ENCODE data around the gene LRMDA. TPM values are rescaled to one million over a fixed set of nuclear protein-coding genes. Genes with fewer than 3 reads are reported as not detected.

Gene LRMDA
- total RNA-seq, 1 donor from 2014 or later = not detected

DNA sequence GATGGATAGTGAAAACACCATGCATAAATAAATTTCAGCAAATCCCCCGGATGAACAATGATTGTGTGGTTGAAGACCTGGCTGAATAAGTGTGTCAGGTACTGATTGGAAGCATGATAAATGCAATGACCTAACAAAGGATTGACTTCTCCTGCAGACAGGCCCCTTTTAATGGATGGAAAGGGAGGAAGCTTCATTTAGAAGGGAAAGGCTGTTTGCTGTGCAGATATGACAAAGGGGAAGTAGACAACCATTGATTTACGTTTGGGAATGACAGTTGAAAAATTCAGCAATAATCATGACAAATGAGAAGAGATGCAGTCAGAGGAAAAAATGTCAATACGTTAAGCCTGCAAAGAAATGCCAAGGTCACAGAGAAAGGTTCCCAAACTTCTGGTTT is 503.8 kb downstream of the LRMDA start:
- no peaks in the 10 kb centered on the region for H3K36me3 Mint-ChIP-seq (ENCODE audit: low read depth)
- no peaks in the 10 kb centered on the region for H3K27me3 Mint-ChIP-seq
- no peak overlapping the region for H3K27ac Mint-ChIP-seq
- intact Hi-C loops (cut with micrococcal nuclease) = no loop called here
- DNase-seq = no peak
- H3K9me3 Mint-ChIP-seq = no peaks in the 10 kb centered on the region
- H3K4me3 Mint-ChIP-seq = no peak overlapping the region
- no peaks in the 10 kb centered on the region for H3K4me1 Mint-ChIP-seq

DNA sequence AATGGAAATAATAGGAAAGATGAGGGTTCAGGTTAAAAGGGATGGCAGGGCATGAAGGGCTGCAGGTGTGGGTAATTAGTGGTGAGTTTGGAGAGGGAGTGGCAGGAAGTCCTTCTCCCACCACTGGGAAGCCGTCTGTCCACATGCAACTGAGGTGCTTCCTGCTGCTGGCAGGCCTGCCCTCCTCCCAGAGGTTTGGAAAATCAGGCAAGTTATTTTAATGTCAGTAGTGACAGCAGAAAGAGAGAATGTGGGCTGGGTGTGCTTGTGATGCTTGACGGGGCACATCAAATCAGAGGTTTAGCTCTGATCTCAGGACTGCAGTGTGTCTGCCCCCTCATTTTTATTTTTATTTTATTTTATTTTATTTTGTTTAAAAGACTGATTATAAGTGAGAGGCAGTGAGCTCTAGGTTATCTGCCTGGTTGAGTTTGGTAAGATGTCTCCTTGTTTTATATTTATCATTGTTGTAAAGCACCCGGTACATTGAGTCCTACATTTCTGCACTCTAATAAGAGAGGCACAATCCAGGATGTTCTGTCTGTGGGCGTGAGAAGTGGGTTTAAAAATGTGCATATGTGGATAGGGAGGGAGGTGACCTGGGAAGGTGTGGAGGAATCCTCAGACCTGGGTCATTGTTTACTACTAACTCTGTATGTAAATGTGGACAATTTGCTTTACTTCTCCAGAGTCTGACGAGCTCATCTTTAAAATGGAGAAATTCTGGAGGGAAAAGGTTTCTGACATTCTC is 504.4 kb downstream of the LRMDA start:
- intact Hi-C loops (cut with micrococcal nuclease) = no loop called here
- no peak overlapping the region for H3K27ac Mint-ChIP-seq
- DNase-seq = no peak
- H3K4me1 Mint-ChIP-seq = no peaks in the 10 kb centered on the region
- H3K4me3 Mint-ChIP-seq = no peak overlapping the region
- no peaks in the 10 kb centered on the region for H3K27me3 Mint-ChIP-seq
- no peaks in the 10 kb centered on the region for H3K9me3 Mint-ChIP-seq
- H3K36me3 Mint-ChIP-seq (ENCODE audit: low read depth) = no peaks in the 10 kb centered on the region

GRCh38 chr10:75936841-75937240 is 505.4 kb downstream of the LRMDA start:
- no peak overlapping the region for H3K27ac Mint-ChIP-seq
- no peak for DNase-seq
- H3K4me3 Mint-ChIP-seq = no peak overlapping the region
- intact Hi-C loops (cut with micrococcal nuclease) = no loop called here
- no peaks in the 10 kb centered on the region for H3K27me3 Mint-ChIP-seq
- H3K36me3 Mint-ChIP-seq (ENCODE audit: low read depth) = no peaks in the 10 kb centered on the region
- H3K4me1 Mint-ChIP-seq = no peaks in the 10 kb centered on the region
- H3K9me3 Mint-ChIP-seq = no peaks in the 10 kb centered on the region

- H3K36me3 Mint-ChIP-seq (ENCODE audit: low read depth) = no peaks in the 10 kb centered on the region
- no peak overlapping the region for H3K4me3 Mint-ChIP-seq
- H3K4me1 Mint-ChIP-seq = no peaks in the 10 kb centered on the region
- H3K27ac Mint-ChIP-seq = no peak overlapping the region
- intact Hi-C loops (cut with micrococcal nuclease) = no loop called here
- DNase-seq = no peak
- H3K9me3 Mint-ChIP-seq = no peaks in the 10 kb centered on the region
- H3K27me3 Mint-ChIP-seq = no peaks in the 10 kb centered on the region
Observed at GRCh38 chr10:75937823-75938222, 506.4 kb downstream of the LRMDA start.

GRCh38 chr10:75938380-75939122 is 507.1 kb downstream of the LRMDA start:
- Mint-ChIP-seq H3K27ac (no peak overlapping the region), H3K9me3 (no peaks in the 10 kb centered on the region), H3K4me1 (no peaks in the 10 kb centered on the region), H3K27me3 (no peaks in the 10 kb centered on the region), H3K4me3 (no peak overlapping the region), H3K36me3 (ENCODE audit: low read depth) (no peaks in the 10 kb centered on the region)
- DNase-seq = no peak
- intact Hi-C loops (cut with micrococcal nuclease) = no loop called here

DNA sequence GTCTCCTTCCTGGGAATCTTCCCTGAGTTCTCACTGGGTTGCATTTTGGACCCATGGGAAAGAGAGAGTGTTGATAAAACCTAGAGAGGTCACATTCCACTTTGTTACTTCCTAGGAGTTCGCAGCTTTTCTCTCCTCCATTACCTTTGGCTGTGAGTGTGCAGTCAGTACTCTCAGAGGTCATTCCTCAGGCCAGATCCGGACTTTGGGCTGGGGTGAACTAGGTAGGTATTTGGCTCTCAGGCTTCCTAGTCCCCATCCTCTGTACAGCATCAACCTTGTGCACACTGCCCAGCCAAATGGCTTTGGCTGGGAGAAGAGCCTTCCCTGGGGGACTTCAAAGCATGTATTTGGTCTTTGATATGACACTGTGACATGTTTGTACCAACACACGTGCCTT is 508.1 kb downstream of the LRMDA start:
- DNase-seq = no peak
- Mint-ChIP-seq H3K4me1 (no peaks in the 10 kb centered on the region), H3K36me3 (ENCODE audit: low read depth) (no peaks in the 10 kb centered on the region), H3K27ac (no peak overlapping the region), H3K27me3 (no peaks in the 10 kb centered on the region), H3K4me3 (no peak overlapping the region), H3K9me3 (no peaks in the 10 kb centered on the region)
- intact Hi-C loops (cut with micrococcal nuclease) = no loop called here

DNA sequence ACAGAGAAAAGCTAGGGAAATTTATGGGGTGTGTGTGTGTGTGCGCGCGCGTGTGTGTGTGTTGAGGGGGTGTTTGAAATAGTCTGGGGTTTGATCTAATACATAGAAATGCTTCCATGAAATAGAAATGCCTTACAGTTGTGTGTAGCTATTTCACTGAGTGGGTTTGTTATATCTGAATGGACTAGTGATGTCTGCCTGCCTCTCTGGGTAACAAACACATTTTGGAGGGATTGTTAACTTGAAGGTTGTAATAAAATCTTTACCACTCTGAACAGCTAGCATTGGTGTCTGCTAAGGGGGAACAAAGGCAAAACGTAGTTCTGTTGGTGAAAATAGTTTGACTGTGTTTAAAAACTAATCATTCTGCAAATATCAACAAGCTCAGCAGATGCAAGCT is 509.3 kb downstream of the LRMDA start:
- Mint-ChIP-seq H3K27me3 (no peaks in the 10 kb centered on the region), H3K27ac (no peak overlapping the region), H3K4me1 (no peaks in the 10 kb centered on the region), H3K4me3 (no peak overlapping the region), H3K9me3 (no peaks in the 10 kb centered on the region), H3K36me3 (ENCODE audit: low read depth) (no peaks in the 10 kb centered on the region)
- DNase-seq = no peak
- intact Hi-C loops (cut with micrococcal nuclease) = no loop called here

DNA sequence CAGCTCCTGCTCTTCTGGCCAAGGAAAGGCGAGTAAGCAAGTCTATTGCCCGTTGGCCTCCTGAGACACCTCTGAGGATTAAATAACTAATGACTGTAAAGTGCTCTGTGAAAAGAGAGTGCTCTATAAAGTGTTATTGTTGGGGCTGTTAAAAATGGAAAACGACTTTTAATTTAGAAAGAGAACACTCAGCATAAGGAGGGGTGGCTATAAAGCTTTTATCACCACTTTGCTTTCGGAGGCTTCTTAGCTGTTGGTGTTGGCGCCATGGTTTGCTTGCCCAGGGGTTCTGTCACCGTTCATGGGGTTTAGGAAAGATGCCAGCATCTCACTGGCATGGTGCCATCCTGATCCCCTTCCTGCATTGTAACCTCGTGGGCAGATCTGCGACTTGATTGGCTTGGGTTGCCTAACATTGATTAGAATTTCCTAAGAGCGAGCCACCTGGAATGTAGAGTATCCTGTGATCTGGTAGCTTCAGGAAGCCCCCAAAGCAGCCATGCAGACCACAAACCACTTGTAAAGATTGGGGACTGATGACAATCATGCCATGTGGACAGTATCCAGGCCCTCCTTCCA is 509.9 kb downstream of the LRMDA start:
- intact Hi-C loops (cut with micrococcal nuclease) = no loop called here
- Mint-ChIP-seq H3K27me3 (no peaks in the 10 kb centered on the region), H3K27ac (no peak overlapping the region), H3K4me1 (no peaks in the 10 kb centered on the region), H3K9me3 (no peaks in the 10 kb centered on the region), H3K4me3 (no peak overlapping the region), H3K36me3 (ENCODE audit: low read depth) (no peaks in the 10 kb centered on the region)
- DNase-seq = no peak

DNA sequence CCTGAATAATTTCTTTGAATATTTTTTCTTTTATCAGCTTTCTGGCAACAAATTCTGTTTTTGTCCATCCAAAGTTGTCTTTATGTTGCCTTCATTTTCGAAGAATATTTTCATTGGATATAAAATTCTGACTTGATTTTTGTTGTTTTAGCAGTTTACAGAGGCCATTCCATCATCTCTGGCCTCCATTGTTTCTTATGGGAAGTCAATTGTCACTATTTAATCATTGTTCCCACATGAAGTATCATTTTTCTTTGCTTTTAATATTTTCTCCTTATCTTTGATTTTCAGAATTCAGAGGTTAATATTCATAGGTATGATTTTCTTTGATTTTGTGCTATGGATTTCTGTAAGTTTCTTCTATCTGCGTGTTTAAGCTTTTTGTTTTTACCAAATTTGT is 512.6 kb downstream of the LRMDA start:
- Mint-ChIP-seq H3K27me3 (no peaks in the 10 kb centered on the region), H3K4me1 (no peaks in the 10 kb centered on the region), H3K36me3 (ENCODE audit: low read depth) (no peaks in the 10 kb centered on the region), H3K4me3 (no peak overlapping the region), H3K27ac (no peak overlapping the region), H3K9me3 (no peaks in the 10 kb centered on the region)
- DNase-seq = no peak
- intact Hi-C loops (cut with micrococcal nuclease) = no loop called here

GRCh38 chr10:75948583-75948982 is 517.2 kb downstream of the LRMDA start:
- Mint-ChIP-seq H3K9me3 (no peaks in the 10 kb centered on the region), H3K4me3 (no peak overlapping the region), H3K27ac (no peak overlapping the region), H3K36me3 (ENCODE audit: low read depth) (no peaks in the 10 kb centered on the region), H3K4me1 (no peaks in the 10 kb centered on the region), H3K27me3 (no peaks in the 10 kb centered on the region)
- no peak for DNase-seq
- intact Hi-C loops (cut with micrococcal nuclease) = no loop called here

DNA sequence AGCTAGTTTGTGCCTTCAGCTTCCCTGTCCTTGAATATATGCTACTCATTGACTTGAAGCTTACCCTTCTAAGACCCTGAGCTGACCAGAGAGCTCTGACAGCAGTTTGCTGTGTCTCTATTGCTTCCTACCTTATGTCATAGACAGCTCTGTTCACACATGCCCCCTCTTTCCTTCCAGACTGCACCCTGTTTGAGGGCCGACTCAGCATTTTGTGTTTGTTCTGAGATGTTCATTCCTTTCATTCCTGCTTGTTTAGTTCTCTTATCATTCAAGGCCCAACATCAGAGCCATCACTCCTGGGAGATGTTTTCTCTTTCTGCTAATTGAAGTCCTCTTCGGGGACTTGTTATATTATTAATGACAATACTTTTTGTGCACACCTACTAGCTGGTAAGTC is 518.9 kb downstream of the LRMDA start:
- Mint-ChIP-seq H3K9me3 (no peaks in the 10 kb centered on the region), H3K36me3 (ENCODE audit: low read depth) (no peaks in the 10 kb centered on the region), H3K4me3 (no peak overlapping the region), H3K27ac (no peak overlapping the region), H3K4me1 (no peaks in the 10 kb centered on the region), H3K27me3 (no peaks in the 10 kb centered on the region)
- no peak for DNase-seq
- intact Hi-C loops (cut with micrococcal nuclease) = no loop called here

DNA sequence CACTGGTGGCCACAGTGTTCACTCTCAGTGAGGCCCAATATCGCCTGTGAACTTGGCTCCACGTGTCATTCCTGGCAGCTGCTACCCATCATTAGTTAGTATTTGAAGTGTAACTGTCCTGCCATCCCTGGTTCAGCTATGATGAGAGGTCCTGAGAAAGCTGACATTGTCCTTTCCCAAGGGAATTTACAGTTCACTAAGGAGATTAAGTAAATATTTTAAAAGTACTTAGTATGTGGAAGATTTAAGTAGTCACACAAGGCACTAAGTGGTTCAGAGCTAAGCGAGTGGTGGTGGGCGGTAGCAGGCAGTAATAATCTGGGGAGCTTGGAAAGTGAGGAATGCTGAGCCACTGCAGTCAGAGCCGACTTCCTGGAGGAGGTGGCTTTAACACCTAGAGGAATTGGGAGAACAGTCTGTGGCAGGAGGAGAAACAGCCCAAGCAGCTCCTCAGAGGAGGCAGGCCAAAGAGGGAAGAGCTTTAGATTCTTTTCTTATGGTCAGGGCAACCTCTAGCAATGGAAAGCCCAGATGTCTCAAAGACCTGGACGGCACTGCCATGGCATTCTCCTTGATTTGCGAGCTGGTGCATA is 519.7 kb downstream of the LRMDA start:
- Mint-ChIP-seq H3K27me3 (no peaks in the 10 kb centered on the region), H3K36me3 (ENCODE audit: low read depth) (no peaks in the 10 kb centered on the region), H3K4me1 (no peaks in the 10 kb centered on the region), H3K27ac (no peak overlapping the region), H3K4me3 (no peak overlapping the region), H3K9me3 (no peaks in the 10 kb centered on the region)
- DNase-seq = no peak
- intact Hi-C loops (cut with micrococcal nuclease) = no loop called here

GRCh38 chr10:75951627-75952026 is 520.2 kb downstream of the LRMDA start:
- H3K36me3 Mint-ChIP-seq (ENCODE audit: low read depth) = no peaks in the 10 kb centered on the region
- intact Hi-C loops (cut with micrococcal nuclease) = no loop called here
- no peak overlapping the region for H3K27ac Mint-ChIP-seq
- no peak for DNase-seq
- no peaks in the 10 kb centered on the region for H3K27me3 Mint-ChIP-seq
- no peaks in the 10 kb centered on the region for H3K4me1 Mint-ChIP-seq
- H3K4me3 Mint-ChIP-seq = no peak overlapping the region
- no peaks in the 10 kb centered on the region for H3K9me3 Mint-ChIP-seq

- Mint-ChIP-seq H3K27ac (no peak overlapping the region), H3K27me3 (no peaks in the 10 kb centered on the region), H3K9me3 (no peaks in the 10 kb centered on the region), H3K4me3 (no peak overlapping the region), H3K36me3 (ENCODE audit: low read depth) (no peaks in the 10 kb centered on the region), H3K4me1 (no peaks in the 10 kb centered on the region)
- no peak for DNase-seq
- intact Hi-C loops (cut with micrococcal nuclease) = no loop called here
Observed at GRCh38 chr10:75952093-75952492, 520.7 kb downstream of the LRMDA start.
